OCI-LY7 (cell line): ENCODE measurements around the gene RNF8.

Experiments used
- EZH2phosphoT487 ChIP-seq: fragments of 200-600 bp; sonication (generic); IDR thresholded peaks from 2 replicates; pipeline ENCODE4 v1.6.1; 2018; ENCODE audit warnings: low read depth, borderline replicate concordance, mild to moderate bottlenecking, mixed run types, antibody characterized with exemption, low read length, moderate library complexity, mixed read lengths
- TF ChIP-seq, protein P1 (sequence below): fragments of 200-600 bp; sonication (generic); conservative IDR thresholded peaks from 2 replicates; pipeline ENCODE4 v1.5.1; 2014; ENCODE audit warnings: mild to moderate bottlenecking, antibody characterized with exemption, low read length, moderate library complexity, mixed read lengths

DNA sequence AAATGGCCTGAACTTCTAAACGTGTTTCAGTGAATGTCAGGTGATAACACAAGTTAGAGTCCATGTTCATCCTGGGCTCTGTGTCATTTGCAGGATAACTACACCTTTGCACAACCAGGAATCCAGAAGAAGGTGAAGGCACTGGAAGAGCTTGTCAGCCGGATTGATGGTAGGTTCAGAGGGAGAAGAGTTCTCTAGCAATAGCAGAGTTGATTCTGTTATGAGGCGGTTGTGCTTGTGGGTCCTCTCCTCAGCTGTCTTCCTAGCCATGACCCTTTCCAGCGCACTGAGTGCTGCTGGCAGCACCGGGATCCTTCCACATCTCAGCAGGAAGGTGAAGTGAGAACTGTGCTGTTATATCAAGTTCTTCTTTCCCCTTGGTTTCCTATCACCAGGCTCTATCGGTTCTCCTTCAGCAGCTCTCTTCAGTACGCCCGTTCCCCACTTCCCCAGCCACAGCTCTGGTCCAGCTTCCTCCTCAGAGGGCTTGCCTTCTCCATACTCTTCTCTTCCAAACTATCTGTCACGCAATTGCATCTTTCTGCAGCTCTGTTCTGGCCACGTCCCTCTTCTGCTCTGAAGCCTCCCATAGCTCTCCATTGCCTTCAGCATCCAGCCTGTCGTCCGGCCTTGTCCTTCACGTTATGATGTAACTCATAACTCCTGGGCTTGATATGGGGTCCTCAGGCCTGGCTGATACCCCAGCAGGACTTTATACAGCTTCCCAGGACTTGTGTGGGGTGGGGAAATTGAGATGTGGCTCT lies 39.9 kb upstream of the RNF8 start:
- TF ChIP-seq, protein P1, sequence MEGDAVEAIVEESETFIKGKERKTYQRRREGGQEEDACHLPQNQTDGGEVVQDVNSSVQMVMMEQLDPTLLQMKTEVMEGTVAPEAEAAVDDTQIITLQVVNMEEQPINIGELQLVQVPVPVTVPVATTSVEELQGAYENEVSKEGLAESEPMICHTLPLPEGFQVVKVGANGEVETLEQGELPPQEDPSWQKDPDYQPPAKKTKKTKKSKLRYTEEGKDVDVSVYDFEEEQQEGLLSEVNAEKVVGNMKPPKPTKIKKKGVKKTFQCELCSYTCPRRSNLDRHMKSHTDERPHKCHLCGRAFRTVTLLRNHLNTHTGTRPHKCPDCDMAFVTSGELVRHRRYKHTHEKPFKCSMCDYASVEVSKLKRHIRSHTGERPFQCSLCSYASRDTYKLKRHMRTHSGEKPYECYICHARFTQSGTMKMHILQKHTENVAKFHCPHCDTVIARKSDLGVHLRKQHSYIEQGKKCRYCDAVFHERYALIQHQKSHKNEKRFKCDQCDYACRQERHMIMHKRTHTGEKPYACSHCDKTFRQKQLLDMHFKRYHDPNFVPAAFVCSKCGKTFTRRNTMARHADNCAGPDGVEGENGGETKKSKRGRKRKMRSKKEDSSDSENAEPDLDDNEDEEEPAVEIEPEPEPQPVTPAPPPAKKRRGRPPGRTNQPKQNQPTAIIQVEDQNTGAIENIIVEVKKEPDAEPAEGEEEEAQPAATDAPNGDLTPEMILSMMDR = no peak
- no peak for TF ChIP-seq EZH2phosphoT487
